Activated CD4-positive, alpha-beta T cell treated with anti-CD3 and anti-CD28 coated beads, Interleukin-2, amount 50 U/mL, for 1 hour (primary cell): ENCODE data around the gene P3R3URF.
A peak's percentile ranks its signal among the peaks of the same experiment; 100 is the strongest.

Experiments
- DNase-seq: peaks from one replicate; pipeline ENCODE4 v3.0.0-alpha.2; 2020

Gene P3R3URF

GRCh38 chr1:46171871-46172270 is 4.4 kb downstream of the P3R3URF start:
- no peak for DNase-seq

DNA sequence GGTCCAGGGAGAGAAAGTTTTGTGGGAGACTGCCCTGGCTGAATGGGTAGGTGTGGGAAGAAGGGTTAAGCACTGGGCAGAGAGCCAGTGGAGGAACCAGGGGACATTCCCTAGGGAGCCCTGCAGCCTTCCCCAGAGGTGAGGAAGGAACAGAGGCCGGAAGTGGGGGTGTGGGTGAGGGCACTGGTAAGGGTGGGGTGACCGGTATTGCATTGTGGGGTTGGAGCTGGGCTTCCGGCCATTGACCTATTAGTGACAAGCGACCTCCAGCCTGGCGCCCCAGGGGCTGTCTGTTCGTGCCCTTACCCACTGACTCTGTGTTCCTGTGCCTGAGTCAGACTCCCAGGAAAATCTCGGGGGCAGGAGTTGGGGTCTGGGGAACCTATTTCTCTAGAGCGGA is 4.9 kb downstream of the P3R3URF start:
- DNase-seq: no peak

DNA sequence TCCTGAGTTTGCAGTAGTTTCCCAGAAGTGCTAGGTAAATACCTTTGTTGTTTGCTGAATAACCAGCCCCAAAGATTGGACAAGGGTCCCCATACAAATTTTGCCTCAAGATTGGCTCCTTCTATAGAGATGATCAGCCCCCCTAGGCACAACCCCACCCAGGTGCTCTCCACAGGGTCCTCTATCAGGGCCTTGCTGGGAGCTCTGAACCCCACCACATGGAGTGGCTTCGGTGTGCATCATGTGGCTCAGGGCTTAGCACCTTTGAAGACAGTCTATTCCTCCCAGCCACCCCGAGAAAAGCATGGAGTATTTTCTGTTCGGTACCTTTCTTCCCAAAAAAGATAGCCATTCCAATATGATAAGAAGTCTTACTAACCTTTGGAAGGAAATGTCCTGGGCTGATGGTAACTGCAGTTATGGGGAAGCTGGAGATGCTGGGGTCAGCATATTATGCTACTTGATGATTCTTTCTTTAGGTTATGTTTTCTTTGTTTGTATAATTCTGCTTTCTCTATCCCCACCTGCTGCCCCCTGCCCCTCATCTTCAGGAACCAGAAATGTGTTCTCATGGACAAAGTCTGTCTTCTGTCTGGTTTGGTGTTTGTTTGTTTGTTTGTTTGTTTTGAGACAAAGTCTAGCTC is 6.4 kb downstream of the P3R3URF start:
- no peak for DNase-seq

- DNase-seq: no peak
Measured at GRCh38 chr1:46168477-46168876, 7.8 kb downstream of the P3R3URF start.

DNA sequence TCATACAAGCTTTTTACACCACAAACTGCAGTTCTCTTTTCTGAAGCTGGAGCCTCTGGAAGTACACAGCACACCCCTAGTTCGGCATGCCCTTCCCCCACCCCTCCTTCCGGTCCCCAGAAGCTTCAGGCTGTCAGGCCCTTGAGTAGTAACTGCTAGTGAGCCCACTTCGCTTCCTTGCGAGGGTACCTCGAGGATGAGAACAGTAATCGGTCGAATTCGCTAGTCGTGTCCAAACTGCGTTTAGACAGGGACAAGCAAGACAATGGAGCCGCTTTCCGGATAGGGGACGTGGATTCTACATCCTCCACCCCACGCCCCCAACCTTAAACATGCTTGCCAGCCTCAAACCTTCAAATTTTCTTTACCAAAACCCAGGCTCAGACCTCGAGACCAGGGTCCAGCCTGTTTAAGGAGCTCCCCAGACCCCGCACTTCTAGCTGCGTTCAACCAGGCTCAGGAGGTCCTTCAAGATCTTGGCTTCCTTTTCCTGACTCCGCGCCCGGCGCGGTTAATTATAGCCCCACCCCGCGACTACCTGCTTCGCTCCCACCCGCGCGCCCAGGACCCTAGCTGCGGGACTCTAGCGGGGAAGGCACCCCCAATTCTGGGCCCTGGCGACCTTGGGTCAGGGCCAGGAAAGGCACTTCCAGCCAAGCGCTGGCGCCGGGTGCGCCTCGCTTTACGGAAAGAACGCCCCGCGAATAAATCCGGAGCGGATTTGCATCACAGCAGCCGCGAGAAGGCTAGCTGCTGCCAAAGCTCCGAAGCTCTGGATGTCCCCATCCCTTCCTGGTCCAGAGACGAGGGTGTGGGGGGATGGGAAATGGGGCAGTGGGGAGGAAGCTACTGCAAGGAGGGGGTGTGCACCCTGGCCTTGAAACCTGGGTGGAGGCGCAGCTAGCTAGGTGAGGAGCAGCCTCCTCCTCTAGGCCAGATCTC is 9.5 kb downstream of the P3R3URF start:
- DNase-seq: peak; percentile 25

DNA sequence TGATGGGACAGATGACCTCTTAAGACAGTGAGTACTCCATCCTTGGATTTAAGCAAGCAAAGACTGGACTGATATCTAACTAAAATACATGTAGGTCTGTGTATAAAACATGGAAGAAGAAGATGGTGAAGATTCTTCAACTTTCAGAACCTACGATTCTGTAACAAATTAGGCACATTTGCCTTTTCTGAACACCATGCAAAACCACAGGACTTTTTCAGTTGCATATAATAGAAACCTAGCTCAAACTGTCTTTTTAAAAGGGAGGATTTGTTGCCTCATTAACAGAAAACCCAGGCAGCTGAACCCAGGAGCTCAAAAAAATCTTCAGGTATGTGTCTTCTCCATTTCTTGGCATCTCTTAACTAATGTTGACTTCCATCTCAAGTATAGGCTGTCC is 16.1 kb downstream of the P3R3URF start:
- DNase-seq: no peak

DNA sequence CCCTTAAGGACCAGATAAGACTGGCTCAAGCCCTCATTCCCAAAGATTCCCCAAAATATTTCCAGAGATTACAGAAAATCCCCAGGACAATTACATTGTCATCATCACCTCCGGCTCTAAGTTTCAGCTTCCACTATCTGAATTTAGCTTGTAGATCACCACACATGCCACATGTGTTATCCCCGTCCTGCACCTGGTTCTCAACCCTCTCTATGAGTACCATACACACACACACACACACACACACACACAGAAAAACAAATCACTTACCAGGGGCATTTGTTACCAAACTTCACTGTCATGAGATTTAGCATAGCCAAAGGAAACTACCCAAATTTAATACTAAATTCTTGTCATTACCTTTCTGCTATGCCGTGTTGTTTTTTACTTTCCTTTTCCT is 16.8 kb downstream of the P3R3URF start:
- no peak for DNase-seq

DNA sequence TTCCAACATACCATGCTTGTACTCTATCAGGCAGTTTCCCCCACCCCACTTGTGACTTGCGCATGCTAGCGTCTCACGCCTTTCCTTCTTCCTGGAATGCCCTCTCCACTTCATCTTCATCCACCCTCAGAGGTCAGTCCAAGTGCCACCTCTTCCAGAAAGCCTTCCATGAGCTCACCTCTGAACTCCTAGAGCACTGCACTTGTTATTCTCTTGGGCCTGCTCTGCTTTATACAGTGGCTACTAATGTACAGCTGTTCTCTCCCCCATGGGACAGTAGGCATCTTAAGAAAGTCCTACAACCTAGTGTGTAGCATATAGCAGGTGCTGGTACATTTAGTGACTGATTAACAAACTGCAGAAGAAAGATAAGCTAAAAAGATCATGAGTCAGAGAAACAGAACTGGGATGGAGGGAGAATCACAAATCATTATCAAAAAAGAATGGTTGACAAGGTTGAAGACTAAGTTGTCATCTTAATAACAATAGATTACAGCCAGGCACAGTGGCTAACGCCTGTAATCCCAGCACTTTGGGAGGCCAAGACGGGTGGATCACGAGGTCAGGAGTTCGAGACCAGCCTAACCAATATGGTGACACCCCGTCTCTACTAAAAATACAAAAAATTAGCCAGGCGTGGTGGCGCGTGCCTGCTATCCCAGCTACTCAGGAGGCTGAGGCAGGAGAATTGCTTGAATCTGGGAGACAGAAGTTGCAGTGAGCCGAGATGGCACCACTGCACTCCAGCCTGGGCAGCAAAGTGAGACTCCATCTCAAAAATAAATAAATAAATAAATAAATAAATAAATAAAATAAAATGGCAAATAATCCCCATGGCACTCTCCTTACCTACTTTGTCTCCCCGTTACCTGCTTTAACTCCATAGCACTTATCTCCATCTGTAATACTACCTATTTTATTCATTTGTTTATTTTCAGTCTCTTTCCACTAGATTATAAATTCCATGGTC is 17.7 kb downstream of the P3R3URF start:
- no peak for DNase-seq

DNA sequence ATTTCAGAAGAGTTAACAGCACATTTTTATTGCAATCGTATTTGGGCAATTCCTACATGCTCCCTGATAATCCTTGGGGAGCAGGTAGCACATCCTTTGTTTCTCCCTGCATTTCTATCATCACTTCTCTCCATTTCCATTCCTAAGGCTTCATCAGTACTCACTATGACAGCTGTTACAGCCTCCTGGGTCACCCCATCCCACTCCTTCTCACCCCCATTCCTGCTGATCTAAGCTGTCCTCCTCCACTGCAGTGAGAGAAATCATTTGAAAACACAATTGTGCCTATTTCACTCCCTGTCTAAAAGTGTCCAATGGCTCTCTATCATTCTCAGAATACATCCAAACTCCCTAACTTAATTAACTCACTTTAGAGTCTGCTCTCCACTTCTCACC is 18.4 kb downstream of the P3R3URF start:
- no peak for DNase-seq

- no peak for DNase-seq
Measured at GRCh38 chr1:46153732-46154131, 22.6 kb downstream of the P3R3URF start.

GRCh38 chr1:46153228-46153627 is 23.1 kb downstream of the P3R3URF start:
- DNase-seq: no peak

GRCh38 chr1:46152016-46152415 is 24.3 kb downstream of the P3R3URF start:
- no peak for DNase-seq

GRCh38 chr1:46150085-46150484 is 26.2 kb downstream of the P3R3URF start:
- no peak for DNase-seq

- no peak for DNase-seq
Measured at GRCh38 chr1:46148318-46148717, 28.0 kb downstream of the P3R3URF start.

DNA sequence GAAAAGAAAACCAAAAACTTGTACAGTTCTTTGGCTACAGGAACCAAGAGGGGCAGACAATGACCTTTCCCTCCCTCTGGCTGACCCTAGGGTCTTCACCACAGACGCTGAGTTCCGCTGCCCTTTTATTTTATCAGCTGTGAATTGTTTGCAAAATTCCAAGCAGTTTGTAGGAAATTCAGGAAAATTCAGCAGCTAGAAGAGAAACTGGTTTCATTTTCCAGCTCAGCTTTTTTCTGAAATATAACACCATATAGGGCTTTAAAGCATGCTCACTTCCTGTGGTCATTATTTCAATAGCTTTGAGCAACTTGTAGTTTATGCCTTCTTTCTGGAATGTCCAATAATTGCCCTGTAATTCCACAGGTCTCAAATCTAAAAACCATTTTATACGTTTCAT is 38.4 kb downstream of the P3R3URF start:
- DNase-seq: no peak

DNA sequence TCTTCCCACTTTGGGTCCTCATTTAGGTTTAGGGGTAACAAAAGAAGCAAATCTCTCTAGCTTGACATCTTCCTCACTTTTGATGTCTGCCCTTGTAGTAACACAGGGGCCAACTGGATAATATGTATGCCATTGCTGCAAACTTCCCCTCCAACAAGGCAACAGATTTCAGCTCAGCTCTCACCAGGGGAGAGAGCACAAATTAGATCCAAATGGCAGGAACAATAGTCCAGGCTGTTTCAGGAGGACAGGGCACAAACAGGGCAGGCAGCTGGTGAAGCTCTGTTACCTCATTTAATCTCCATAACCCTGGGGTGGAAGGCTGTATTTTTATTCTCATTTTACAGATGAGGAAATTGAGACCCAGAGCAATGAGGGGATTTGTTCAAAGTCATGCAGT is 39.6 kb downstream of the P3R3URF start:
- no peak for DNase-seq

GRCh38 chr1:46134660-46135331 is 41.5 kb downstream of the P3R3URF start:
- DNase-seq: no peak

DNA sequence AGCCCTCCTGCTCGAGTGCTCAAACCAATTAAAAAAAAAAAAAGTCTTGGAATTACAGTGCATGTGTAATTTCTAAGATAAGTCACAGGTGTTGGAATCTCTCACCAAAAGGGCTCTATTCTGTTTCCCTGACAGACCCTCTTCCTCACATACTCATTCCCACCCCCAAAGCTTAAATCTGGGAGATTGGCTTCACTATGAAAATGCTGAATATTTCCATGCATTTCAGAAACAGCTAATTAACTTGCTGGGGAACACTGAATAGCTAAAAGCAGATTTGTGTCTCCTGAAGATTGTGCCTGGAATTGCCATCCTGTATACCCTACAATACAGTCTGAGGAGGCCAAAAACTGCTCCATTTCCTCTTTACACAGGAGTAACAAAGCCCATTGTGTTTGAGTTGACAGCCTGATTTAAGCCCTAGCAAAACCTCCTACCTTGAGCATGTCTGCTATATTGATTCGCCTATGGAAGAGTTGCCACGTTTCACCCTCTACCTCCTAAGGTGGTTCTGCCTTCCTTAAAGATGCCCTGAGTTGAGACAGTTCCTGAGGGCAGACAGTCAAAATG is 42.4 kb downstream of the P3R3URF start:
- DNase-seq: no peak

DNA sequence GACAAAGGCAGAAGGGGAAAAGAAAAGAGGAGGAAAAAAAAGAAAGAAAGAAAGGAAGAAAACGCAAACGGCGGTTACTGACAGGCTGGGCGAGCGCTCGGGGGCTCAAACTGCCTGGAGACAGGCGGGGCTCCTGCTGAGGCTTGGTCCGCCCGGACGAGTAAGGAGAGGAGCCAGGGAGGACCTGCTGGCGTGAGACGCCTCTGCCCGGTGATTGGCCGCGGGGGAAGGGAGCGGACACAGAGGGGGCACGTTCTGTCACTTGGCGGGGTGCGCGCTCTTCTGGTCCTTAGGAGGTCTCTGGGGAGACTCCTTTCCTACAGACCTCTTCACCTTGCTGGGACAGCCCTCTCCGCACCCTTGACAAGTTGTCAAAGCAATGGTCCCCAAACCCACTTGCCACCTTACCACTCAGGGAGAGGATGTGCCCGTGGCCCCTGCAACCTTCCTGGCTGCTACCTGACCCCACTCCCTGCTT is 43.1 kb downstream of the P3R3URF start:
- no peak for DNase-seq

DNA sequence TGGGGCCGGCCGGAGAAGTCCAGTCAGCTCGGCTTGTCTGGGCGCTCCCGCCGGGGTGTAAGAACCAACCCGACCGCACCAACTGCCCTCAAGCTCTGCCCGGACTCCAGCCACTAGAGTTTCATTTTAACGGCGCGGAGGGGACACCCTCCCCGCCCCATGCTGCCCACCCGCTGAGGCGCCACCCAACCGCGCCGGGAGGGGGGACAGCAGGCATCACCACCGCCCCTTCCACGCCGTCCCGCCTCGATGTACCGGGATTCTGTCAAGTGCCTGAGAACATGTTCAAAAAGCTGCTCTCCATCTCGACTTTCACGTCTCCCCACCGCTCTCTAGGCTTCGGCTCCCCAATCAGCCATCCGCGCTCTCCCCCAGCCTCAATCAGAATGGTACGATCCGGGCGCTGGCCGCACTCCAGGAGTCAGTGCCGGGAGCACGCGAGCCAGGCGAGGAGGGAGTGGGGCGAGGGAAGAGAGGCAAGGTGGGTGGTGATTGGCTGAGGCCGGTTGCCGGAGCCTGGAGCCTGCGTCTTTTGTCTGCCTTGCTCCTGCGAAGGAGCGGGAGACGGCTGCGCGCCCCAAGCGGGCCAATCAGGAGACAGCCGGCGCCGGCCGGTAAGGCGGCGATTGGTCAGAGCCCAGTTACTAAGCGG is 43.6 kb downstream of the P3R3URF start, which contains the start of gene PIK3R3:
PIK3R3 (minus strand) TSS at position 101 of the 652 bp plus-strand sequence. CDS start 677 bp downstream, outside the sequence.
- peak; percentile 69 for DNase-seq
